ENCODE measurements around the gene UBE3B. TPM values are rescaled to one million over a fixed set of nuclear protein-coding genes. Genes with fewer than 3 reads are reported as not detected.

Gene UBE3B
- total RNA-seq, 4 donors from 2014 or later, result 51.0 to 93.5 (median 78.9) TPM

DNA sequence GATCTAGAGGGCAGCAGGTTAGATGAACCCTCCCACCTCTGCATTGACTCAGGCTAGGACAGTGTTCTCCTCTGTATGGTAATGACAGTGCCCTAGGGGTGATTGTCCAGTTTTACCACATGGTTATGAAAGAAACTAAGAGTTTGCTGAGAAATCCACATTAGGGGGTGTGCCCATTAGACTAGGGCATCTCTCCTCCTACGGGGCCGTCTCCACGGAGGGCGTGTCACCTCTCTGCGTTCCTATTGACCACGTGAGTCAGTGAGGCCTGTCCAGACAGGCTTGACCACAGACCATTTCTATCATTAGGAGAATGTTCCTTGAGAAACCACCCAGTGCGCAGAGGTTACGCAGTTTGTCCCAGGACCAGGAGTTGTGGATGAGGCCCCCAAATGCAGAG lies 104.4 kb downstream of the UBE3B start:
- Histone ChIP-seq H3K9me3 (no peaks in the 10 kb centered on the region), H3K27me3 (no peaks in the 10 kb centered on the region), H3K4me1 (no peaks in the 10 kb centered on the region), H3K27ac (peak overlapping the region in 2 of 4 donors; percentile 32 to 36), H3K4me3 (no peak overlapping the region), H3K36me3 (peaks cover 2 to 94% (median 7%) of the 10 kb centered on the region in 3 donors)
- TF ChIP-seq POLR2A (IDR thresholded peaks at IDR 0.05) (no peak), CTCF (IDR thresholded peaks at IDR 0.05) (no peak), EP300 (IDR thresholded peaks at IDR 0.05) (no peak)
- 62 to 68% methylated on average over 8 of the region's 8 CpGs for WGBS, 2 donors
- no peak for DNase-seq (ENCODE audit: low spot score in 2 of 2)

DNA sequence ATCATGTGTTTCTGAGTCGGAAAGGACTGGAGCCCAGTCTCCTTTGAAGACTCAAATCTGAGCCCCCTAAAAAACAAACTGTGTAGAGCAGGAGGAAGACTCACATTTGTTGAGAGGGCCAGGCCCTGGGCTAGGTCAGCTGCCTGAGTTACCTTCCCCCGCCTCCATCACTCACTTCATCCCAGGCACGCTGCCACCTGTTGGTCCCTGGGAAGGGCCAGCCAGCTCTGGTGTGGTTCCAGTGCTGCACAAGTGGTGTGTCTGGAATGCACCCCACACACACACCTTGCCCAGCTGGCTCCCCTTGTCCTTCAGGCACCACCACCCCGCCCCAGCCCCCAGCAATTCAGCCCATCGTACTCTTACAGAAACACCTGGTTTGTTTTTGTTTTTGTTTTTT lies 105.2 kb downstream of the UBE3B start:
- 88 to 92% methylated on average over 5 of the region's 5 CpGs for WGBS, 2 donors
- DNase-seq (ENCODE audit: low spot score in 2 of 2), result no peak
- H3K9me3 ChIP-seq, result no peaks in the 10 kb centered on the region

DNA sequence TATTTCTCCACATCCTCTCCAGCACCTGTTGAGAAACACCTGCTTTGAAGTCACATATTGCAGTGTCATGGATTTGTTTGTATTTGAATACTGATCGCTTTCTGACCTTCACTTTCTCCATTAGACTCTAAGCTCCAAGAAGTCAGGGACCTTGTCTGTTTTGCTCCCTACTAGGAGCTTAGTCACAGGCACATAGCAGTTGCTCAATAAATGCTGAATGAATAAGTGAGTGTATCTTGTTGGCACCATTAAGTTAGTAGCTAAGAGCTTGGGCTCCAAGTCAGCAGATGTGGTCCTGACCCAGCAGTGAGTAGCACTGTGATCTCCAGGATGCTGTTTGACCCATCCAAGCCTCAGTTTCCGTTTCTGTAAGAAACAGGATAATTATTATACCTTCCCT lies 106.3 kb downstream of the UBE3B start:
- TF ChIP-seq CTCF (IDR thresholded peaks at IDR 0.05) (no peak), EP300 (IDR thresholded peaks at IDR 0.05) (no peak), POLR2A (IDR thresholded peaks at IDR 0.05) (no peak)
- no peak overlapping the region for H3K27ac ChIP-seq
- no peaks in the 10 kb centered on the region for H3K27me3 ChIP-seq
- WGBS, 2 donors, result 93% methylated on average over 2 of the region's 2 CpGs
- H3K36me3 ChIP-seq, result peaks cover 0 to 94% (median 7%) of the 10 kb centered on the region in 3 donors
- no peaks in the 10 kb centered on the region for H3K4me1 ChIP-seq
- H3K9me3 ChIP-seq, result no peaks in the 10 kb centered on the region
- H3K4me3 ChIP-seq, result no peak overlapping the region
- no peak for DNase-seq (ENCODE audit: low spot score in 2 of 2)

More for the DNA sequence above, 105.2 kb downstream of the UBE3B start:
- no peaks in the 10 kb centered on the region for H3K4me1 ChIP-seq
- no peak for TF ChIP-seq POLR2A (IDR thresholded peaks at IDR 0.05)
- no peak for TF ChIP-seq CTCF (IDR thresholded peaks at IDR 0.05)
- TF ChIP-seq EP300 (IDR thresholded peaks at IDR 0.05), result no peak
- peak overlapping the region in 2 of 4 donors; percentile 3 to 32 for H3K27ac ChIP-seq
- no peaks in the 10 kb centered on the region for H3K27me3 ChIP-seq
- H3K4me3 ChIP-seq, result no peak overlapping the region
- H3K36me3 ChIP-seq, result peaks cover 0 to 94% (median 7%) of the 10 kb centered on the region in 3 donors

Other genes starting within 250 kb of the UBE3B start
- gene FOXN4, start 168.3 kb upstream of the UBE3B start, total RNA-seq, result not detected
- under 1 TPM in 1 of 4 donors, not detected in 3; 0.20 TPM for gene MYO1H, start 129.7 kb upstream of the UBE3B start, total RNA-seq
- 10 to 100 TPM; 58.6 to 77.7 (median 67.2) TPM for gene KCTD10, start 334 bp upstream of the UBE3B start, total RNA-seq
- 10 to 100 TPM; 27.3 to 80.4 (median 30.9) TPM for gene MMAB, start 95.9 kb downstream of the UBE3B start, total RNA-seq
- gene MVK, start 96.2 kb downstream of the UBE3B start, total RNA-seq, result 10 to 100 TPM; 20.9 to 52.0 (median 30.5) TPM
- gene FAM222A, start 236.2 kb downstream of the UBE3B start, total RNA-seq, result 1 to 10 TPM; 1.3 to 3.3 (median 1.9) TPM